ENCODE results near the gene SLC8A1.

The SLC8A1 gene

DNA sequence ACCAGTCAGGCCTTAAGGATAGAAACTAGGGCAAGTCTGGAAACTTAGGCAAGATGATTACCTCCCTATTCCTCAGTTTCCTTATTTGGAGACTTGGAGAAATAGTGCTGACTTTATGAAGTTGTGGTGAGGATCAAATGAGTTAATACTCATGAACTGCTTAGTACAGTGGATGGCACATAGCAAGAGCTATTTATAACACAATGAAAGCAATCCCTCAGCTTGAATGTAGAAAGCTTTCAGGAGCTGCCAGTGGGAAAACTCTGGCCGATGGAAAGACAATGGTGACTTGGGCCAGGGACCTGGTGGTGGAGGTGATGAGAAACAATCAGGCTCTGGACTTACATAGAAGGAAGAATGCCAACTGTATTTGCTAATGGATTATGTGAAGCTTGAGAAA is 403.4 kb downstream of the SLC8A1 start:
- TF ChIP-seq, protein P1, sequence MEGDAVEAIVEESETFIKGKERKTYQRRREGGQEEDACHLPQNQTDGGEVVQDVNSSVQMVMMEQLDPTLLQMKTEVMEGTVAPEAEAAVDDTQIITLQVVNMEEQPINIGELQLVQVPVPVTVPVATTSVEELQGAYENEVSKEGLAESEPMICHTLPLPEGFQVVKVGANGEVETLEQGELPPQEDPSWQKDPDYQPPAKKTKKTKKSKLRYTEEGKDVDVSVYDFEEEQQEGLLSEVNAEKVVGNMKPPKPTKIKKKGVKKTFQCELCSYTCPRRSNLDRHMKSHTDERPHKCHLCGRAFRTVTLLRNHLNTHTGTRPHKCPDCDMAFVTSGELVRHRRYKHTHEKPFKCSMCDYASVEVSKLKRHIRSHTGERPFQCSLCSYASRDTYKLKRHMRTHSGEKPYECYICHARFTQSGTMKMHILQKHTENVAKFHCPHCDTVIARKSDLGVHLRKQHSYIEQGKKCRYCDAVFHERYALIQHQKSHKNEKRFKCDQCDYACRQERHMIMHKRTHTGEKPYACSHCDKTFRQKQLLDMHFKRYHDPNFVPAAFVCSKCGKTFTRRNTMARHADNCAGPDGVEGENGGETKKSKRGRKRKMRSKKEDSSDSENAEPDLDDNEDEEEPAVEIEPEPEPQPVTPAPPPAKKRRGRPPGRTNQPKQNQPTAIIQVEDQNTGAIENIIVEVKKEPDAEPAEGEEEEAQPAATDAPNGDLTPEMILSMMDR (IDR thresholded peaks at IDR 0.05; ENCODE audit: insufficient read depth, low read depth, low read length, missing control alignments): no peak
- DNase-seq (ENCODE audit: low read depth): no peak
- H3K4me3 ChIP-seq (ENCODE audit: low read depth, low read length): no peak overlapping the region

DNA sequence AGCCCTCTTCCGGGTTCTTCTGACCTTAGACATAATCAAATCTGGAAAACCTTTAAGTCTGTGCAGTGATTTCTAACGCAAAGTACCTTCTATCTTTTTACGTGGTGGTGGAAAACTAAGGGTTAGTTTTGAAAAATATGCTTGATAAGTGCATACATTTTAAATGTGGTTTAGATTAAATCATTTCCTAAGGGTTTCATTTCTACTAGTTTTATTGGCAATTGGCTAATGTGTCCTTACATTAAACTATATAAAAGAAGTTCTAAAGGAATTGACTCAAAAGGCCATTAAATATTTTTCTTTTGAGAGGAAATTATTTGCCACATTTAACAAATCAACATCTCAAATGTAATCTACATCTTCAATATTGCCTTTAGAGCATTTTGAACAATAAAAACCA is 404.5 kb downstream of the SLC8A1 start:
- TF ChIP-seq, protein P1 (IDR thresholded peaks at IDR 0.05; ENCODE audit: insufficient read depth, low read depth, low read length, missing control alignments): no peak
- DNase-seq (ENCODE audit: low read depth): no peak
- no peak overlapping the region for H3K4me3 ChIP-seq (ENCODE audit: low read depth, low read length)
